Lower leg skin (tissue), 3 donors: ENCODE data around the gene IFNAR2.

Experiments
- POLR2A ChIP-seq, 2 donors: fragments of 450-650 bp; IDR thresholded peaks; one replicate each; pipeline ENCODE4 v1.6.1; 2016 to 2017; ENCODE audit warnings: antibody characterized with exemption in 2 of 2, mild to moderate bottlenecking in 1 of 2, moderate library complexity in 1 of 2
- TF ChIP-seq, protein P1 (sequence below), 3 donors: fragments of 450-650 bp; IDR thresholded peaks; one replicate each; pipeline ENCODE4 v1.5.1; 2016; ENCODE audit warnings: antibody characterized with exemption in 3 of 3, mild to moderate bottlenecking in 3 of 3, moderate library complexity in 2 of 3

DNA sequence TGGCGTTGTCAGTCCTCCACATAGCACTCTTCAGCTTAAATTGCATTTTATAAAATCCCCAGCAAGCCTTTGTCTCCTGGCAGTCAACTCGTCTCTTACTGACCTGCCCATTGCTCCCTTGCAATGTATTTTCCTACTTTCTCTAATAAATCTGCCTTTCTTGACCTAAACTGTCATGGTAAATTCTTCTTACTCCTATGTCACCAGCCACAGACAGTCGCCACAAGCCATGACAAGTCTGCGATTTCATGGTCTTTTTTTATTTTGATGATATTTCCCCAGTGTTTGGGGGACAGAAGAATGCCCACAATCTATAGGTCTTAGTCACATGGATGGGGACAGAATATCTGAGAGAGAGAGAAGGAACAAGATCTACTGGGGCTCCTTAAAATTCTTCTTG, 8.4 kb downstream of the IFNAR2 start:
- TF ChIP-seq, protein P1, sequence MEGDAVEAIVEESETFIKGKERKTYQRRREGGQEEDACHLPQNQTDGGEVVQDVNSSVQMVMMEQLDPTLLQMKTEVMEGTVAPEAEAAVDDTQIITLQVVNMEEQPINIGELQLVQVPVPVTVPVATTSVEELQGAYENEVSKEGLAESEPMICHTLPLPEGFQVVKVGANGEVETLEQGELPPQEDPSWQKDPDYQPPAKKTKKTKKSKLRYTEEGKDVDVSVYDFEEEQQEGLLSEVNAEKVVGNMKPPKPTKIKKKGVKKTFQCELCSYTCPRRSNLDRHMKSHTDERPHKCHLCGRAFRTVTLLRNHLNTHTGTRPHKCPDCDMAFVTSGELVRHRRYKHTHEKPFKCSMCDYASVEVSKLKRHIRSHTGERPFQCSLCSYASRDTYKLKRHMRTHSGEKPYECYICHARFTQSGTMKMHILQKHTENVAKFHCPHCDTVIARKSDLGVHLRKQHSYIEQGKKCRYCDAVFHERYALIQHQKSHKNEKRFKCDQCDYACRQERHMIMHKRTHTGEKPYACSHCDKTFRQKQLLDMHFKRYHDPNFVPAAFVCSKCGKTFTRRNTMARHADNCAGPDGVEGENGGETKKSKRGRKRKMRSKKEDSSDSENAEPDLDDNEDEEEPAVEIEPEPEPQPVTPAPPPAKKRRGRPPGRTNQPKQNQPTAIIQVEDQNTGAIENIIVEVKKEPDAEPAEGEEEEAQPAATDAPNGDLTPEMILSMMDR (IDR thresholded peaks at IDR 0.05): no peak
- TF ChIP-seq POLR2A (IDR thresholded peaks at IDR 0.05): no peak
